Activated naive CD8-positive, alpha-beta T cell treated with anti-CD3 and anti-CD28 coated beads for 36 hours (primary cell): Measurements from ENCODE around the gene VIPR1. TPM values are rescaled to one million over a fixed set of nuclear protein-coding genes. Genes with fewer than 3 reads are reported as not detected.

Source experiments
- DNase-seq: peaks from one replicate; pipeline ENCODE4 v3.0.0; 2021
- H3K27ac Mint-ChIP-seq: one replicate; pipeline ENCODE4 v1.8.0; 2022; ENCODE audit warnings: mild to moderate bottlenecking, moderate library complexity, mixed read lengths
- H3K27me3 Mint-ChIP-seq: one replicate; pipeline ENCODE4 v1.8.0; 2022; ENCODE audit warnings: mild to moderate bottlenecking, mixed read lengths
- H3K36me3 Mint-ChIP-seq: one replicate; pipeline ENCODE4 v1.8.0; 2021; ENCODE audit warnings: mild to moderate bottlenecking, mixed read lengths
- H3K4me1 Mint-ChIP-seq: one replicate; pipeline ENCODE4 v1.8.0; 2021; ENCODE audit warnings: mixed read lengths
- H3K4me3 Mint-ChIP-seq: one replicate; pipeline ENCODE4 v1.8.0; 2022; ENCODE audit warnings: mild to moderate bottlenecking, moderate library complexity, mixed read lengths
- H3K9me3 Mint-ChIP-seq: one replicate; pipeline ENCODE4 v1.8.0; 2022; ENCODE audit warnings: mixed read lengths
- total RNA-seq, 2 experiments: library from RNA; stranded (reverse); gene quantifications; one replicate each; pipeline ENCODE4 v1.2.3, GENCODE V29; 2021

VIPR1 gene
- total RNA-seq, 2 experiments from 2014 or later: 6.0 to 6.6 TPM

DNA sequence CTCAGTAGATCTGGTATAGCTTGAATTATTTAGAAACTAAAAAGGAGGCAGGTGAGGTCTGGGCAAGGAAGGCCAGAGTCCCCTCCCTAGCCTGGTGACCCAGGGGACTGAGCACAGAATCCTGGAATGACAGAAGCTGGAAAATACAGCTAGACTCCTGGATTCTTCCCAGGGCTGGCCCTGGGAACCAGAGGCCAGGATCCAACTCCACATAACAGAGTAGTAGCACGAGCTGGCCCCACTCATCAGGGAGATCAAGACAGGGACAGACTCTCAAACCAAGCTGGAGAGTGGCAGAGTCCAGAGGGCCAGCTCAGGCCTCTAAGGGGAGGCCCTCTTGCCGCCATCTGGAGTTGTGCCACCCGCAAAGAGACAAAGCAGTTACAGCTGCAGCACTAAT lies 10.7 kb downstream of the VIPR1 start:
- Mint-ChIP-seq H3K27ac (no peak overlapping the region), H3K4me3 (no peak overlapping the region), H3K27me3 (no peaks in the 10 kb centered on the region), H3K9me3 (no peaks in the 10 kb centered on the region), H3K4me1 (peaks cover 20% of the 10 kb centered on the region), H3K36me3 (no peaks in the 10 kb centered on the region)
- DNase-seq: no peak

DNA sequence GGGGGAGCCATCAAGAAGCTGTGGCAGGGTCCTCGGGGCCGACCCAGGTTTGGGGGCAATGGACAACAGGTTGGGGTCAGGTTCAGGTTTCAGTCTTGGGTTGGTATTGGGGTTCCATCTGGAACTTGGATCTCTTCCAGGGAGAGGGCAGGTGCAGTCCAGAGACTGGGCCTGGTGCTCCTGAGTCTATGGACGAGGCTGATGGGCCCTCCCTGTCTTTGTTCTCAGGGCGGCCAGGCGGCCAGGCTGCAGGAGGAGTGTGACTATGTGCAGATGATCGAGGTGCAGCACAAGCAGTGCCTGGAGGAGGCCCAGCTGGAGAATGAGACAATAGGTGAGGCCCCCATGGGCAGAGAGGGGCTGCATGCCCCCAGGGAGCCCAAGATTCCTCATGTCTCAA lies 11.1 kb downstream of the VIPR1 start:
- H3K4me3 Mint-ChIP-seq: no peak overlapping the region
- H3K27ac Mint-ChIP-seq: no peak overlapping the region
- H3K36me3 Mint-ChIP-seq: no peaks in the 10 kb centered on the region
- no peak for DNase-seq
- H3K27me3 Mint-ChIP-seq: no peaks in the 10 kb centered on the region
- no peaks in the 10 kb centered on the region for H3K9me3 Mint-ChIP-seq
- H3K4me1 Mint-ChIP-seq: peaks cover 17% of the 10 kb centered on the region

DNA sequence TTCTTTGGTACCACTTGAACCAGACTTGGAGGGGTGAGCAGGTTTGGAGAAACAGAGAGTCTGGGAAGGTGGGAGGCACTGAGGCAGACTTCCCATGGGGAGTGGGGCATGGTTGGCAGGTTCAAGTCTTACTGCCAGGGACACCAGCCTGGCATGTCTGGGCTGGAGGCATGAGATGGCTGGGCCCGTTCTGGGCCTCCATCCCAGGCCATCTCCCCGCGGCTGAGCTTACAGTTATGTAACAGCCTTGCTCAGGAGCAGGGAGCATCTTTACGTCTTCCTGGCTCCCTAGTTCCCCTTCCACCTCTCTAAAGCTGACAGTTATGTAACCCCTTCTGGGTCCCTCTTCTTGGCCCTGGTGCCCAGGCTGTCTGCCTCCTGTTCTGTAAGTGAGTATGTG lies 12.4 kb downstream of the VIPR1 start:
- Mint-ChIP-seq H3K36me3 (peaks cover 5% of the 10 kb centered on the region), H3K27ac (no peak overlapping the region), H3K4me1 (peaks cover 18% of the 10 kb centered on the region), H3K27me3 (no peaks in the 10 kb centered on the region), H3K9me3 (no peaks in the 10 kb centered on the region), H3K4me3 (no peak overlapping the region)
- DNase-seq: no peak

DNA sequence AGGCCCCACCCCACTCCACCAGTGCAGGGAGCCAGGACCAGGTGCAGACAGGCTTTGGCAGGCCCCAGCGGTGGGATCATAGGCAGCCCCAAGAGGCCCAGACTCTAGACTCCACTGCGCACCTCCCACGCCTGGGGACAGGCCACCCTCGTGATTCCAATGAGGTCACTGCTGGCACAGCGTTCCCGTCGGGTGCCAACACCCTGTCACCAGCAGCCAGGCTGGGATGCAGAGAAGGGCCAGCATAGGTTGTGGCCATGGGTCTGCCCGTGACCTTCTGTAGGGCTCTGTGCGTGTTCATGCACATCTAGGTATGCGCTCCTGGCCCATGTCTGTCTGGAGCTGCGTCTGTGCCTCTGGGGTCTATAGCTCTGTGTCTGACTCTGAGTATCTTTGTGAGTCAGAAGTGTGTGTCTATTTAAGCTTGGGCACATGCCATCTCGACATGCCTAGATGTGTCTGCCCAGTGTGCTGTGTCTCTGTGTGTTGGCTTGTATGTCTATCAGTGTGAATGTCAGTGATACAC lies 13.0 kb downstream of the VIPR1 start:
- Mint-ChIP-seq H3K27me3 (no peaks in the 10 kb centered on the region), H3K27ac (no peak overlapping the region), H3K4me3 (no peak overlapping the region), H3K9me3 (no peaks in the 10 kb centered on the region), H3K36me3 (peaks cover 6% of the 10 kb centered on the region), H3K4me1 (peaks cover 20% of the 10 kb centered on the region)
- no peak for DNase-seq

DNA sequence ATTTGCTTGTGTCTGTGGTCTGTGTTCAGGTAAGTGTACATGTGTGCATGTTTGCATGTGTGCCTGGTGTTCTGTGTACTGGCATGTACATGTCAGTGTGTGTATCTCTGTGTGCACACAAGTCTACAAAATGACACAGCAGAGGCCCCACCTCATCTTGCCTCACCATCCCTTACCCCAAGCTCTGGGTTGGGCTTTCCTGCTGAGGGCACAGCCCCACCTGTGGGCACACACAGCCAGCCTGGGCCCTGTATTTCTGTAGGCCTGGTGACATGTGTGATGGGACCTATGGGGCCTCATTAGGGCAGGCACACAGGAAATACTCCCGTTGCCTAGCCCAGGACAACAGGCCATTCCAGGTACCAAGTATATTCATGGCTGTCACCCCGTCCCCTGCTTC lies 13.5 kb downstream of the VIPR1 start:
- Mint-ChIP-seq H3K27ac (no peak overlapping the region), H3K27me3 (no peaks in the 10 kb centered on the region), H3K36me3 (peaks cover 6% of the 10 kb centered on the region), H3K4me3 (no peak overlapping the region), H3K4me1 (peaks cover 22% of the 10 kb centered on the region), H3K9me3 (no peaks in the 10 kb centered on the region)
- no peak for DNase-seq

DNA sequence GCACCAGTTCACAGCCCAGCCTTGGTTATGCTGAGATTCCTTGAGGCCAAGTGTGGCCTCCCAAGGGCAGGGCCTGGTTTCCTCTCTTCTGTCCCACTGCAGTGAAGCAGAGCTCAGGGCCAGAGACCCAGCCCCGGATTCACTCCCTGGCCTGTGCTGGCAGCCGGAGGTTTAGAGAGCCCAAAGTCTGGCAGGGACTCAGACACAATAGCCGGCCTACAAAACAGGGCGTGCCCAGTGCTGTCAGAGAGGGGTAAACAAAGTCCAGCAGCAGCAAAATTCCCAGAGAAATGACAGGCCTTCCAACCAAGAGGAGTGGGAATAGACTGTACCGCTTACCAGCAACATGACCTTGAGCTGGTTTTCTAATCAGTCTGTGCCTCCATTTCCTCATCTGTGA lies 14.0 kb downstream of the VIPR1 start:
- H3K4me3 Mint-ChIP-seq: no peak overlapping the region
- H3K27me3 Mint-ChIP-seq: no peaks in the 10 kb centered on the region
- H3K27ac Mint-ChIP-seq: no peak overlapping the region
- H3K9me3 Mint-ChIP-seq: no peaks in the 10 kb centered on the region
- peaks cover 9% of the 10 kb centered on the region for H3K36me3 Mint-ChIP-seq
- no peak for DNase-seq
- H3K4me1 Mint-ChIP-seq: peaks cover 22% of the 10 kb centered on the region

DNA sequence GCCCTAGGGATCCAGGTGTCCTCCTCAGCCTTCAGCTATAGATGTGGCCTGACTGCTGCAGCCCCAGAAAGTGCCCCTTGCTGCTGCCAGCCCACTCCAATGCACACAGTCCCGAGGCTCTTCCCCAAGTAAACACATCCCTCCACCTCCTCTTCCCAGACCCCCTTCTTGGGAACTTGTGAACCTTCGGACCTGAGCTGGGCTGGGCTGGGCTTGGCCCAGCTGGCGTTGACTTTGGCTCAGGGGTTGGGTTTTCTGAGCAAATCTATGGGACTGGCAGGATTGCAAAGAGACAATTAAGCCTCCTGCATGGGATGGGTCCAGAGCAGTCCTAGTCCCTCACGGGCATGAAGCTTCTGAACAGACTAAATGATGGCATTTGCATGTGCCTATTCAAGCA lies 14.7 kb downstream of the VIPR1 start:
- no peak for DNase-seq
- Mint-ChIP-seq H3K4me1 (peaks cover 19% of the 10 kb centered on the region), H3K9me3 (no peaks in the 10 kb centered on the region), H3K36me3 (peaks cover 9% of the 10 kb centered on the region), H3K27me3 (no peaks in the 10 kb centered on the region), H3K27ac (no peak overlapping the region), H3K4me3 (no peak overlapping the region)

DNA sequence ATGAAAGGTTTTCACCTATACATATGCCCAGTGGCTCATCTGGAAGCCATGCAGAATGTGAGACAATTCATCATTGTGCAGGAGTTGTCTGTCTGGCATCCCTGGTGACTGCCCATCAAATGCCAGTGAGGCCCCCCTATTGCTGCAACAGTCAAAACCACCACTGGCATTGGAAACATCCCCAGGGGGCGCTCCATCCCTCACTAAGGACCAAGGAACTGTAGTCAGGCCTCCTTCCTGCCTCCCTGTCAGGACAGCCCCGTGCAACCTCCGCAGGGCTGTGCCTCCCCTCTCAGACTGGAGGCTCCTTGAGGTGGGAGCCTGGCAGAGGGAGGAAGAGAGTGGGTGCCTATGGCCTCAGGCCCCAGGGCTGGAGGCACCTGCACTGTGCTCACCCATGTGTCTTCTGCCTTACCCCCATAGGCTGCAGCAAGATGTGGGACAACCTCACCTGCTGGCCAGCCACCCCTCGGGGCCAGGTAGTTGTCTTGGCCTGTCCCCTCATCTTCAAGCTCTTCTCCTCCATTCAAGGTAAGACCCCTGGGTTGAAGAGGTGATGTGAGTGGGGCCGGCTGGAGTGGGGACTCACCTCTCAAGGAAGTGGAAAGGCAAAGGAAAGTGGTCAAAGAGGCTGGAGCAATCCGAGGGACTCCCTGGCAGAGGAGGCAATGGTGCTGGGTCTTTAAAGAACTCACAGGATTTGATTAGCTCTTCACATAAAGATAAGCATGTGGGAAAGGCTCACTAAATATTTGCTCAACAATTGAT lies 16.5 kb downstream of the VIPR1 start:
- peaks cover 19% of the 10 kb centered on the region for H3K4me1 Mint-ChIP-seq
- H3K27ac Mint-ChIP-seq: no peak overlapping the region
- DNase-seq: no peak
- H3K27me3 Mint-ChIP-seq: no peaks in the 10 kb centered on the region
- H3K9me3 Mint-ChIP-seq: no peaks in the 10 kb centered on the region
- H3K4me3 Mint-ChIP-seq: no peak overlapping the region
- peaks cover 11% of the 10 kb centered on the region for H3K36me3 Mint-ChIP-seq

DNA sequence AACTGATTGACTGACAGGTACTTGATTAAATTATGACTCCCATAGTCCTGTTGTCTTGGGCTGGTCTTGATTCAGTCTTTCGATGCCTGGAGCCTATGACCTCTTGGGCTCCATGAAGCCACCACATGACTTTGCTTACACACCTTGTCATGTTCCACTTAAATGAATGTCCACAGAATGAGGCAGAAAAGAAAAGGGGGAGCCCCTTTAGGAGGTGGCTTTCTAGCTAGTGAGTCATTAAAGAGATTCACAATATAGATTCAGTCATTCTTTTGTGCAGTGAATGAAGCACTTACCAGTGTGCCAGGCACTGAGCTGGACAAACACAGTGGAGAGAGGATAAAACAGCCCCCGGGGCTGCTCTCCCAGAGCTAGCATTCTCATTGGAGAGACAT lies 17.1 kb downstream of the VIPR1 start:
- peaks cover 13% of the 10 kb centered on the region for H3K36me3 Mint-ChIP-seq
- DNase-seq: no peak
- H3K9me3 Mint-ChIP-seq: no peaks in the 10 kb centered on the region
- peaks cover 19% of the 10 kb centered on the region for H3K4me1 Mint-ChIP-seq
- peak overlapping the region; percentile 58 for H3K27ac Mint-ChIP-seq
- no peak overlapping the region for H3K4me3 Mint-ChIP-seq
- H3K27me3 Mint-ChIP-seq: no peaks in the 10 kb centered on the region

DNA sequence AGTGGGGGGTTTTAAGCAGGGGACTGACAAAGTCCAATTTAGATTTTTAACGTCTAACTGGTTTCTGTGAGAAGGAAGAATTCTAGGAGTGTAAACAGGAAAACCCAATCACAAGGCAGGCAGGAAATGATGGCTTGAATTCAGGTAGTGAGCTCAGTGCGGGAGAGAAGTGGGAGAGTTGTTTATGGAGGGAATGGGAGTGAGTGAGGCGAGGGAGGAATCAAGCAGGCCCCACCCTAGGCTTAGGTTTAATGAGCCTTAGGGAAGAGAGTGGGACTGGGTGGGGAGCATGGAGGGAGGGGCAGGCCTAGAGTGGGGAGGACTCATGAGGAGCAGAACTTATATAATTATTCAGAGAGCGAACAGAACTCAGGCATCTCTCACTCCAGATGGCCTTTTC lies 17.9 kb downstream of the VIPR1 start:
- H3K9me3 Mint-ChIP-seq: no peaks in the 10 kb centered on the region
- H3K27me3 Mint-ChIP-seq: no peaks in the 10 kb centered on the region
- no peak overlapping the region for H3K4me3 Mint-ChIP-seq
- peak overlapping the region; percentile 12 for H3K27ac Mint-ChIP-seq
- DNase-seq: no peak
- peaks cover 13% of the 10 kb centered on the region for H3K36me3 Mint-ChIP-seq
- peaks cover 19% of the 10 kb centered on the region for H3K4me1 Mint-ChIP-seq

DNA sequence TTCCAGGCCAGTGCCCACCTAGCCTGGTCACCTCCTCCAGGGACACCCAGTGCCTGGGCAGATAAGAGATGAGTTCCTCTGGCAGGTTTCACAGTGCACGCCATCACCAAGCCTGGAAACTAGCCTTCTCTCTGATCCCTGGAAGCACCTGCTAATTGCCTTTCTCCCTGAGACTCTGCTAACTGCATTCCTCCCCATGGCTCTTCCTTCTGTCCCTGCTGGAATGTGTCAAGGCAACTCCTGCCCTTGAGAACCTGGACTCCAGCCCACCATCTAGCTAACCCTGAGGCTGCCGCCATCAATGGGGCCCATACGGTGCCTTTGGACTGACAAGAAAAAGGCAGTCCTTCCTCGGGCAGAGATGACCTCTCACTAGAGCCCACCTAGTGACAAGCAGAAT lies 18.5 kb downstream of the VIPR1 start:
- DNase-seq: no peak
- Mint-ChIP-seq H3K4me1 (peaks cover 19% of the 10 kb centered on the region), H3K27ac (no peak overlapping the region), H3K9me3 (no peaks in the 10 kb centered on the region), H3K27me3 (no peaks in the 10 kb centered on the region), H3K4me3 (no peak overlapping the region), H3K36me3 (peaks cover 13% of the 10 kb centered on the region)

DNA sequence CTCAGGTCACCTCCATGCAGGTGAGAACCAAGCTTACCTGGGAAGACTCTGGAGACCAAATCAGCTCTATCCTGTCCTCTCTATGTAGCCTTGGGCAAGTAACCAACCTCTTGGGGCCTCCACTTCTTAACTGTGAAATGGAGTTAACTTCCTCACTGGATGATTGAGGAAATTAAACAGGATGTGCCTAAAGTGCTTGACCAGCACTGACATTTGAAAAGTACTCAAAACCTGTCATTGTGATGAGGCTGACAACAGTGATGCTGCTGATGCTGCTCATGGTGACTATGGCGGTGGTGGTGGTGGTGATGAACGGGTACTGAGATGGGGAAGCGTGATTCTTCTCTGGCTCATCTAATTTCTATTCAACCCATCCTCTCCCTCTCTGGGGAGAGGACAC lies 22.3 kb downstream of the VIPR1 start:
- no peak overlapping the region for H3K4me3 Mint-ChIP-seq
- H3K9me3 Mint-ChIP-seq: no peaks in the 10 kb centered on the region
- H3K4me1 Mint-ChIP-seq: peaks cover 39% of the 10 kb centered on the region
- no peak for DNase-seq
- peak overlapping the region; percentile 16 for H3K27ac Mint-ChIP-seq
- H3K27me3 Mint-ChIP-seq: no peaks in the 10 kb centered on the region
- peaks cover 17% of the 10 kb centered on the region for H3K36me3 Mint-ChIP-seq

DNA sequence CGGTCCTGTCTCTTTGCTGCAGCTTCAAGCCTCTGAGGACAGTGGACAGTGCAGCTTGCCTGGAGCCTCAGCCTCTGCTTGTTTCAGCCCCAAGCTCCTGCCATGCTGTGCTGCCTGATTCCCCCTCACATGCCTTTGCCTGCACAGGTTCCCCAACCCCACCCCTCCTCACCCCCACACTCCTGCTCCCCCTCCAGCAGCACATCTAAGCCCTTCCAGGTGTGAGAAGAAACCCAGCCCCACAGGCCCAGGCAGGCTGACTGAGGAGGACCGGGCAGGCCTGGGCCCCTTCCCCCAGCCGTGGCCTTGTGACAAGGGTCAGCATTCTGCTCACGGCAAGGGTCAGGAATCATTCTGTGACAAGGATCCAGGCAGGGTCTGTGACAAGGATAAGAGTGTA lies 22.8 kb downstream of the VIPR1 start:
- no peak overlapping the region for H3K4me3 Mint-ChIP-seq
- H3K36me3 Mint-ChIP-seq: peaks cover 16% of the 10 kb centered on the region
- peak overlapping the region; percentile 16 for H3K27ac Mint-ChIP-seq
- H3K27me3 Mint-ChIP-seq: no peaks in the 10 kb centered on the region
- no peaks in the 10 kb centered on the region for H3K9me3 Mint-ChIP-seq
- DNase-seq: no peak
- peaks cover 39% of the 10 kb centered on the region for H3K4me1 Mint-ChIP-seq

DNA sequence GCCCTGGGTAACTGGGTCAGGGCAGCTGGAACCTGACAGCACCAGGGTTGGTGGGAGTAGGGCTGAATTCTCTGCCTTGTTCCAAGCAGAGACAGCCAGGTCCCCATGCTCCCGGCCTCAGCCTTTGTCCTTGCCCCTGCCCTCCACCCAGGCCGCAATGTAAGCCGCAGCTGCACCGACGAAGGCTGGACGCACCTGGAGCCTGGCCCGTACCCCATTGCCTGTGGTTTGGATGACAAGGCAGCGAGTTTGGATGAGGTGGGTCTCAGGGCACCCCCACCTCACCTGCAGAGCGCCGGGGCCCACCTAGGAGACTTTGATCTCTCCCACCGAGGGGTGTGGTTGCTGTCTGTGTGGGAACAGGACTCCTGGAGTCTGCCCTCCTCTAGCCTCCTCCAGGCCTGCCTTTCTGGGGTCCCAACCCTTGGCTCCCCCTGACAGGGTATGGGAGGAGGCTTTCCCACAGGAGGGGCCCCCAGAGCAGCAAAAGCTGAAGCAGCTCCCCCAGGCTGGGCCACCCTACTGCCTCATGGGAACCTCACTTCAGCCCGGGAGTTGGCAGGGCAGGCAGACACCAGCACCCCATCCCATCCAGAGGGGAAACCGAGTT lies 23.4 kb downstream of the VIPR1 start:
- Mint-ChIP-seq H3K4me3 (no peak overlapping the region), H3K27me3 (no peaks in the 10 kb centered on the region), H3K27ac (no peak overlapping the region), H3K9me3 (no peaks in the 10 kb centered on the region), H3K36me3 (peaks cover 17% of the 10 kb centered on the region), H3K4me1 (peaks cover 37% of the 10 kb centered on the region)
- DNase-seq: no peak

DNA sequence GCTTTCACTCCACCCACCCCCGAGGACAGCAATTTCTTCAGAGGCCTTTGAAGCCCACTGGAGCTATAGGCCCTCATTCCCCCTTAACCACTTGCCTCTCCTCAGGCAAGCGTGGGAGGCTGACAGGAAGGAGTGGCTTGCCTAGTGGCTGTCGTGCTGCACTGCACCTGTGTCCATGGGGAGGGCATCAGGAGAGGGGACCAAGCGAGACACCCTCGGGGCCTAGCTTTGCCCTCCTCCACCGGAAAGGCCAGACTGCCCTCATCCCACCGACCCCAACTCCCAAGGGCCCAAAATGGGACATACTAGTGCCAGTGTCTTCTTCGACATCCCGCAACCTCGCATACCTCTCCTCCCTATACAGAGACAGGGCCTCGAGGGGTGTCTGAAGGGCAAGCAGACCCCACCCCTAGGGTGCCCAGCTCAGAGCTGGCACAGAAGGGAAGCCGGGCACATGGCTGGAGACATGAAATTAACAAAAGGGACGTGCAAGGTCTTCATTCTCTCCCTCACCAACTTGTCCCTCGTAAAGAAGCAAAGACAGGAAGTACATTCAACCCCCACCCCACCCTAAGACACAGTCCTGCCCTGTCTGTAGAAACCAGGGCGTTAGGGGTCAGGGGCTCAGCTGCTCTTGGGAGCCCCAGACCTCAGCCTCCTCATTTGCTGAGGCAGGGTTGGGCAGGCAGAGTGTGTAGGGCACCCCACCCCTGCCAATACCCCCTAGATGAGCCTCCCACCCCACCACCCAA lies 24.3 kb downstream of the VIPR1 start:
- Mint-ChIP-seq H3K9me3 (no peaks in the 10 kb centered on the region), H3K36me3 (peaks cover 17% of the 10 kb centered on the region), H3K4me1 (peaks cover 40% of the 10 kb centered on the region), H3K27me3 (no peaks in the 10 kb centered on the region), H3K27ac (peak overlapping the region; percentile 80), H3K4me3 (peak overlapping the region; percentile 26)
- peak; percentile 68 for DNase-seq
